GM18508 (cell line): ENCODE results near the gene CCDC190.

Source experiments
- ATAC-seq: cut with Tn5 transposase; IDR thresholded peaks from one replicate; pipeline ENCODE4 v1.9.1; 2021; ENCODE audit warnings: moderate number of reproducible peaks; ENCODE audit not compliant: insufficient read depth, unreplicated experiment

Gene CCDC190, protein sequence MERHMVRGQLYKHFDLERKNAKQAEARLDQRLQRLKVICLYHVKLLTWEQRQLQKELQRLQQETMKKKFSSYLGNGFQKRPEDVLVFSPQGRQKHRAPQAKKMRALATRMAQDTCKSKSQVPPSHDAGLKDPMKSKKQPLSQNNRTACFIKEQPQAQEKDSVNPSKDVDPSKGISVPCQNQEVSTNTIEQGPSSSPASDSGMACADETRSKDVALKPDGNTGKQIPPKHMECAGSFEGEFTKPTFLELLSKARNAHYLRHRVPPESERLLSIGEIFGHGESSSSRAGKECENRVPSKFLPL

GRCh38 chr1:162861101-162861500 is at the start of gene CCDC190:
CCDC190 (minus strand) TSS chr1:162861175; CDS start chr1:162859646, 1,529 bp downstream.
- no peak for ATAC-seq

GRCh38 chr1:162910161-162910560 is 49.2 kb upstream of the CCDC190 start:
- no peak for ATAC-seq

GRCh38 chr1:162908780-162909179 is 47.8 kb upstream of the CCDC190 start:
- ATAC-seq = no peak

DNA sequence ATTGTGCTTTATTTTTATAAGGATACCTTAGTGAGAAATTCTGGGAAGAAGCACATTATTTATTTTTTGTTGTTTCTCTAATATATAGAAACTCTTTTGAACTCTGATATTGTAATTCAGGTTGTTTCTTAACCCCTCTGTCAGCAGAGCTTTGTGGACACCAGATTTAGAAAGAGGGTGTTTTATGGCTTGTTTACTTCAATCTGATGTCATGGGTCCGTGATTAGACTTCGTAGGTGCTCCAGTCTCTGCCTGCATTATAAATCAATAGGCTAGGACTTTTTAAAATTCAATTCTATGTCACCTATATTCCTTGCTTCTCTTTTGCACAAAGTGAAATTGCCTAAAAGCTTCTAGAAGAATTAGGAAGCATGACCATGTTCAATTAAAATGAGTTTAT is 47.3 kb upstream of the CCDC190 start:
- ATAC-seq = no peak

GRCh38 chr1:162906485-162906884 is 45.5 kb upstream of the CCDC190 start:
- no peak for ATAC-seq

GRCh38 chr1:162905174-162906158 is 44.5 kb upstream of the CCDC190 start:
- no peak for ATAC-seq

- ATAC-seq = no peak
Measured at GRCh38 chr1:162904579-162904978, 43.6 kb upstream of the CCDC190 start.

GRCh38 chr1:162904023-162904422 is 43.0 kb upstream of the CCDC190 start:
- no peak for ATAC-seq

DNA sequence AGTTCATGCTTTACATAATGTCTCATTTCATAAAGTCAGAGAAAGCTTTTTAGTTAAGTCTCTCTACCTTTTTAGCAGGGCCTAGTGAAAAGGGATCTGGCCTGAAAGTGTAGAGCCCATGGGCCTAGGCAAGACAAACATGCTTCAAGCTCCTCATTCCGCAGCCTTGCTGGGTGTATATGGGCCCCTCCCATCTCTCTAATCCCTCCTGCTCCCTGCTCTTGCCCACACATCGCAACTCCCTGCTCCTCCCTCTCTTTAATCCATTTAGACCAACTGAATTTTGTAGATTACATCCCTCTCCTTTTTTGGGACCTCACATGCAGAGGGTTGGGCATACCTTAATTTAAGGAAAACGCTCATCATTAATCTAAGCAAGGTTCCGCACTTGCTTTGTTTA is 42.3 kb upstream of the CCDC190 start:
- ATAC-seq = no peak

GRCh38 chr1:162902416-162902815 is 41.4 kb upstream of the CCDC190 start:
- ATAC-seq = no peak

DNA sequence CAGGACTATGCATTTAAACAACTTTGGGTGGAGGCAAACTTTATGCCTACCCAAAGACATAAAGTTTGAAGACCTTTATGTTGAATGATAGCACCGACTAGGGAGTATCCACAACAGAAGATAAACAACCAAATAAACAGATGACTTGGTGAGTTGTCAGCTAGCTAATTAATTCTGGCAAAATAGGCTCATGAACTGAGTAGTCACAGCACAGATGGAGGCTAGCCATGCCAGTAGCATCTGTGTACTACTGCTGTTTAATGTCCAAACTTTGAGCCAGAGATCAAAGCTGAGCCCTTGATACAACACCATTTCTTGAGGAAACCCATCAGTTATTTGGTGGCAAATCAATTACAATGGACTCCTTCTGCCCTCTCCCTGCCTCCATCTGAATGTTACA is 40.3 kb upstream of the CCDC190 start:
- no peak for ATAC-seq

GRCh38 chr1:162899422-162900146 is 38.6 kb upstream of the CCDC190 start:
- ATAC-seq = no peak

- ATAC-seq = no peak
Measured at GRCh38 chr1:162893612-162893908, 32.6 kb upstream of the CCDC190 start.

- ATAC-seq = no peak
Measured at GRCh38 chr1:162892906-162893611, 32.1 kb upstream of the CCDC190 start.

DNA sequence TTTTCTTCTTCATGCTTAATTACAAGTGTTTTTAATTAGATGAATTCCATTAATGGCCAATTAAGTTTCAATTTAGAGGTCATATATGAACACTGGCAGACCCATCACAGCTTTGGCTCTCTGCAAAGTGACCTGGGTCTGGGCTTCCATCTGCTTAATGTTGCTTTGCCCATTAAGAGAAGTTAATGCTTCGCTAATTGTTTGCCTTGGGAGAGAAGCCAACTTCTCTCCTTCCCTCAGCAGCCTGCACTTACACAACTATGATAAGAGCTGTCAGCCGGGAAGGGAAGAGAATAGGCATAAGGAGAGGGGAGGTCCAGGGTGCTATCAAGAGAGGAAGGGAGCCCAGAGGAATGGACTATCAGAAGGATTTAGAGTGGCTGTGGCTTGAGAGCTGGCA is 29.0 kb upstream of the CCDC190 start:
- no peak for ATAC-seq

GRCh38 chr1:162886705-162887104 is 25.7 kb upstream of the CCDC190 start:
- no peak for ATAC-seq

DNA sequence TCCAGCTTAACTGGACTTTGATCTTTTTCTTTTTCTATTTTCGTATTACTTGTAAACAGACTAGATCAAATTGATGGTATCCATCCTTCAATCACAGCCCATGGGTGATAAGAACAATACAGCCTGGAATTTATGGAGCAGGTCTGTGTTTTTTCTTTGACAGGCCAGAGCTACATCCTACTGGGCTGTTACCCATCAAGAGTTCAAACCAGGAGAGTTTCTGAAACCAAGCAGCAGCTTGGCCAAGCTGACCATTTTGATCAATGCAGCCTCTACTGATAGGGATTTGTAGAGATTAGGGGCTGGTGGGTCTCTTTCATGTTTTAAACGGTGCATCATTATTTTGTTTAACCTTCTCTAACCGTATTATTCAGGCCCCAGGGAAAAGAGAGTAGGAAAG is 24.3 kb upstream of the CCDC190 start:
- no peak for ATAC-seq

- no peak for ATAC-seq
Measured at GRCh38 chr1:162884831-162885230, 23.9 kb upstream of the CCDC190 start.

DNA sequence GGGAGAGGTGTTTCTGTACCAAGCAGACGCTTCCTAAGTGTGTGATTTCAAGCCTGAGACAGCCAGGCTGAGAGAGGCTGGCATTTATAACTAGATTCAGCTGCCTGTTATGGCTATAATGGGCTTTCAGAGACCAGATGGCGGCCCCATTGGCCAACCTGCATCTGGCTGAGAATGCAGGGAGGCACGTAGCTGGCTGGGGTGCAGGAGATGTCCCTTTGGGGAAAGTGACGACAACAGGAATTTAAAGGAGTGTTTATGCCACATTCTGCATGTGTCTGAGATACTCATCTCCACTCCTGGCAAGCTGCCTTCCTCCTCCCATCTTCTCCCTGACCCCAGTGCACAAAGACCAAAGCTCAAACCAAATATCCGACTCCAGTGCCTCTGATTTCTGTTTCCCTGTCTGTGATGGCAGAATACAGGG is 21.3 kb upstream of the CCDC190 start:
- no peak for ATAC-seq

DNA sequence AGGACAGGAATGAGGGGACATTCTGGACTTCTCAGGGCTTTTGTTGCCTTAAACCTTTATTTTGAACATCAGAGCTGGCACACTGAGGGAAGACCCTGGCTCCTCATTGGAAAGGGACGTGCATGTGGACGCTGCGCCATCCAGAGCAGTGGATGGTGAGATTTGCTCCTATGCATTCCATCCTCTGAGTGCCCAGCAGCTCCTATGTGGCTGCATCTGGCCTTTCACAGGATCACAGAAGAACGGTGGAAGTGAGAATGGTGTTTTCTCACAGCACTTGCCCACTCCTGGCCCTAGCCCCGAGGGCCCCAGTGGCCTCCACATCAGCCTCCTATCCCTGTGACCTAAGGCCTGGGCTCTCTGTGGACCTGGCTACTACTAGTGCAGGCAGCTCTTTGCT is 20.6 kb upstream of the CCDC190 start:
- ATAC-seq = no peak
